ENCODE measurements around the gene SV2C.
A peak's percentile ranks its signal among the peaks of the same experiment; 100 is the strongest.
"Not testable (repeated sequence)": the region's sequence is repeated elsewhere in the genome, so short reads cannot be mapped to it uniquely, and the experiment has no call there.

The SV2C gene

DNA sequence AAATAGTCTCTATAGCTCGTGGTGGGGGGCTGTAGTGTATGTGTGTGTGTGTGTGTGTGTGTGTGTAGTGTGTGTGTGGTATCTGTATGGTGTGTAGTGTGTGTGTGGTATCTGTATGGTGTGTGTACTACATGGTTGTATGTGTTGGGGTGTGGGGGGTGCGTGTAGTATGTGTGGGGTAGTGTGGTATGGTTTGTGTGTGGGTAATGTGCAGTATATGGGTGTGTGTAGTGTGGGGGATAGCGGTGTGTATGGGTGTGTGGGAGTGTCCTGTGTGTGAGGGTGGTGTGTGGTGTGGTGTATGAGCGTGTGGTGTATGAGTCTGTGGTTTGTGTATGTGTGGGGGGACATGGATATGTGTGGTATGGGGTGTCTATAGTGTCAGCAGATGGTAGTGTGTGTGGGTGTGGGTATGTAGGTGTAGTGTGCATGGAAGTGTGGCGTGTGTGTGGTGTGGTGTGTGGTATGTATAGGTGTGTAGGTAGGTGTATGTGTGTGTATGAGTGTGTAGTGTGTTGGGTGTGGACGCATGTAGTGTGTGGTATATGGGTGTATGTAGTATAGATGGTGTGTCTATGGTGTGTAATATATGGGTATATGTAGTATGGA, 174.1 kb downstream of the SV2C start:
- no peak for DNase-seq

DNA sequence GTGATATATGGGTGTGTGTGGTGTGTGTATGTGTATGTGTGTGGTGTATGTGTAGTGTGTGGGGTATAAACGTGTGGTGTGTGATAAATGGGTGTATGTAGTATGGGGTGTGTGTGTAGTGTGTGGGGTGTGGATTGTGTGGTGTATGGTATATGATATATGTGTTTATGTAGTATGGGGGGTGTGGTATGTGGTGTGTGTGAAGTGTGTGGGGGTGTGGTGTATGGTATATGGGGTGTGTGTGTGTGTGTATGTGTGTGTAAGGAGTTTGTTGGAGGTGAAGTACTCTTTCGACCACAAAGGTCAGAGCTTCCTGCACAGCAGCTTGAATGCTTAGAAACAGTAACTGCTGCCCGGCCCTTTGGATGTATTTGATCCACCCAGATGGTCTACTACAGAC, 174.7 kb downstream of the SV2C start:
- DNase-seq, result no peak

DNA sequence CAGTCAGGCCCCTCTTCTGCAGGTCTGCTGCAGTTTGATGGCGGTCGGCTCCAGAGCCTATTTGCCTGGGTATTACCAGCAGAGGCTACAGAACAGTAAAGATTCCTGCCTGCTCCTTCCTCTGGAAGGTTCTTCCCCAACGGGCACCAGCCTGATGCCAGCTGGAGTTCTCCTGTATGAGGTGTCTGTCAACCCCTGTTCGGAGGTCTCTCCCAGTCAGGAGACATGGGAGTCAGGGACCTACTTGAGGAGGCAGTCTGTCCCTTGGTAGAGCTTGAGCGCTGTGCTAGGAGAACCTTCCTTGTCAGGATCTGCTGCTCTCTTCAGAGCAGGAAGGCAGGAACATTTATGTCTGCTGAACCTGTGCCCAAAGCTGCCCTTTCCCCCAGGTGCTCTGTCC, 181.5 kb downstream of the SV2C start:
- no peak for DNase-seq

DNA sequence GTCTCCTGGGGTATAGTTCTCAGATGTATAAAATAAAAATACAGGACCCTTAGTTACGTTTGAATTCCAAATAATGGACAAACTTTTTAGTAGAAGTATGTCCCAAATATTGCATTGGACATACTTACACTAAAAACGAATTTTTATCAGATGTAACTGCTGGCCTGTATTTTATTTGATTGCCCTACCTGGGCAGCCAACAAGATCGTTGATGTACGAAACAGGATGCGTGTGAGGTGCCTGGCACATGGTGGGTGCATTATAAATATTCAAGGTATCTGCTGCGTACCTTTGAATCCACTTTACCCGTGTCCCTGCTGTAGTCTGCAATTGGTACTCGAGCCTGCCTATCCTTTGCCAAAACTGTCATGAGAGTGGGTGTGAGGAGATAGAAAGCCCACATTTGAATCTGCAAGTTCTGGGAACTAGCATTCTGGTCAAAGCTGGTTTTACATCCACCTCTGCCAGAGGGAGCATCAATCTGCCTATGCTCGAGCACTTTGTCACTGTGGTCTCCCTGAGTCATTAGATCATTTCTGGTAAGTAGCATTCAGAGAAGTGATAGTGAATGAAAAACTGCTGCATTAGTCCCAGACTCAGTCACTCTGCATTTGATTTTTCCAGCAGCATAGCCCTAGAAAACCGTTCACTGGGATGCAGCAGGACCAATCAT, 186.2 kb downstream of the SV2C start:
- DNase-seq, result no peak

DNA sequence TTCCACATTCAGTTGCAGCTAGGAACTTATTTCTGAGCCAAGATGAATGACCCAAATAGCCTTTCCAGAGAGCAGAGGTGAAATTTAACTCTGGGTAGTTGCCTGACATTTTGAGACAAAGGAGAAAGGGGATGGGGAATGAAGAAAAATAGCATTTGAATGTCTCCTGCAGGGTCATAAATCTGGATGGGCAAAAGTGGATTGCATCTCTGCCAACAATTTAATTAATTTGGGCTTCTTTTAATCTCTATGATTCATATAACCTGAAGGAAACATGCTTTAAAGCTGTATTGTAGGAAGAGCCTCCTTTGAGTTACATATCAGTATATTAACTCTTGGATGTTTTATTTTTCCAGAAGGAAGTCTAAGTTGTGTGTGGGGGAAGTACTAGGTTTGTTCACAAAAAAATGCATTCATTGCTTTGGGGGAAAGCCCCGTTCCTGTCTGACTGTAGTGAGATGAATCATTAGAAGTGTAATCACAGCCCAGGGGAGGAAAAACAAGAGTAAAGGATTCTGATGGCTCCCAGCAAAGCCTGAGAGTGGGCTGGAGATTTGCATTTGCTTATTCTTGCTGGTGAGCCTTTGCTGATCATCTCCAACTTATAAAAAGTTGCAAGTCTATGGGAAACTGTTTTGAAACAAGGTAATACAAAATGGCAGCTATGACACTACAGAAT, 186.9 kb downstream of the SV2C start:
- DNase-seq, result no peak

DNA sequence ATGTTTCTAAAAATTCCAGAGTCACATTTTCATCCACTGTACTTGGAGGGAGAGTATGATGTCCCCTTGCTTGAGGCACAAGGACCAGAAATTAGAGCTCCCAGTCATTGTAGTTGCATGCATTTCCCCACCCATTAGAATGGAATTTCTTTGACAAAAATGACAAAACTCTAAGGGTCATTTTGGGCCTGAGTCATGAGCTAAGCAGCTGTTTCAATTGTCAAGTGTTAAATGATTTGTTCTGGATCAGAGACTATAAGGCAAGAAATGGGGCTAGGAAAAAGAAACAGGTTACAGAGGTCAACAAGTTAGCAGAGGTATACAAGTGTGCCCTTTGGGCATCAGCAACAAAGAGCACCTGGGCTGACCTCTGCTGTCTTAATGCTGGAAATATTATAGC, 188.7 kb downstream of the SV2C start:
- no peak for DNase-seq

DNA sequence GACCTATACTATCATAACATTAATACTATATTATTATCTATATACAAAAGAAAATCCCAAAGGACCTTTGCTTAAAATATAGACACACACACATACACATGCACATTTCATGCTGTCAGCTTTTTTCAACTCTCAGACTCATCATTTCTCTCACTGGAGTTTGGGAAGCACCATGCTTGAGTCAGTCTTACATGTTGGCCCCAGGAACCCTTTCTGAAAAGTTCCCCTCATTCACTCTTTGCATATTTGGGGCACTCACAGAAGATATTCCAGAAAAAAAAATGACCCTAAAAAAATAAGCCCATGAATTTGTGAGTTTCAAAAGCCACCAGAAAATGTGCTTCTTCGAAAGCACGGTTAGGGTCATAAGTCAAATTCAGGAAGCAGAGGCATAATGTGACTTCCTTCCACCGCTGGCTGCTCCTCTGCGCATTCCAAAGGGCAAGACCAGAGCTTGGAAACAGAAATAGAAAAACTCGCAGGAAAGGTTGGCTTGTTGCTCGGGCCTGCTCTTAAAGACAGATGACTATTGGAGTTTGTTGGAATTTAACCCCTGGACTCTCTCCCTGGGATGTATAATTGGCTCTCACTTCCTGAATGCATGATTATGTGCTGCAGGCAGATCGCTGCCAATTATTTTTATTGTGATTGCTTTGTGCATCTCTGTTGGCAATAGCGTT, 190.2 kb downstream of the SV2C start:
- DNase-seq, result no peak

DNA sequence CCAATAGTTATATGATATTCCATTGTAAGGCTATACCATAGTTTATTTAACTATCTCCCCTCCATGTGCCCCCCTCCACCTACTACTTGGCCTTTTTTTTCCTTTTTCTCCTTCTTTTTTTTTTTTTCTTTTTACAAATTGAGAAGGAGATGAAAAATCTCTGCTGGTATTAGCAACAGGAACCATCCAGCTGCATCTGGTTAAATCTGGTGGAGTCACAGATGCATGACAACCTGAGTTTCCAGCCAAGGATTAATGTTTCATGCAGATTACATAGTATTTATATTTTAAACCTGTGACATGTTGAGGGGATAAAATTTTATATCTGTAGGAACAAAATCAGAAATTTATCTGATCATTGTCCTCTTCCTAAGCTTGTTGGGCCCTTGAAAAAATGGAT, 191.4 kb downstream of the SV2C start:
- DNase-seq, result no peak

DNA sequence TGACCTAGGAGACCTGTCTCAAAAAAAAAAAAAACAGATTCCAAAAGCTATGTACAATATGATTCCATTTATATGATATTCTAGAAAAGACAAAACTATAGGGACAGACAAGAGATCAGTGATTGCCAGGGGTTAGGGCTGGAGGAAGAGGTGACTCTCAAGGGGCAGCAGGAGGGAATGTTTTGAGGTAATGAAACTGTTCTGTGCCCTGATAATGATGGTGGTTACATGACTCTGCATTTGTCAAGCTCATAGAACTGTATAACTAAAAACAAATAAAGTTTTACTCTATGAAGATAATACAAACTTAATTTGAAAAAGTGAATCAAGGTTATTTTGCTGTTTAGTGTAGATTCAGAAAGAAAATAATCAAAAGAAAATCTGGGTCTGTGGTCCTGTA, 194.6 kb downstream of the SV2C start:
- DNase-seq, result no peak

DNA sequence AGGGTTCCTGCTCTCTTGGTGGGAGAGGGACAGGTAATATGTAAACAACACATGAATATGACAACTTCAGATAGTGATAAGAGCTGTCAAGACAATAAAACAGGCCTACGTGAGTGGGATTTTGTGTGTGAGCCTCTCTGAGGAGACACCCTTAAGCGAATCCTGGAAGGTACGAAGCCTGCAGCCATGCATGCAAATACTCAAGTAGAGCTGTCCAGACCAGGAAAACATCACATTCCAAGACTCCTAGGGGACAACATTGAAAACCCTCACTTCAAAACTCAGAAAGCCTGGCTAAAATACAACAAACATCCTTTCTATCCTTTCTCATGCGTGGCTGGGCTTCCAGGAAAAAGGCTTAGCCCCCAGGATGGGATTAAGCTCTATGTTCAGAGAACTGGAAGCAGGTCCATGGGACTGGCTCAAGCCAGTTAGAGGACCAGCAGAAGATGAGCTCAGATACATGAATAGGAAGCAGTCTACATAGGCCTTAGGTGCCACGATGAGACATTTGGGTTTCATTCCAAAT, 195.1 kb downstream of the SV2C start:
- DNase-seq, result no peak

DNA sequence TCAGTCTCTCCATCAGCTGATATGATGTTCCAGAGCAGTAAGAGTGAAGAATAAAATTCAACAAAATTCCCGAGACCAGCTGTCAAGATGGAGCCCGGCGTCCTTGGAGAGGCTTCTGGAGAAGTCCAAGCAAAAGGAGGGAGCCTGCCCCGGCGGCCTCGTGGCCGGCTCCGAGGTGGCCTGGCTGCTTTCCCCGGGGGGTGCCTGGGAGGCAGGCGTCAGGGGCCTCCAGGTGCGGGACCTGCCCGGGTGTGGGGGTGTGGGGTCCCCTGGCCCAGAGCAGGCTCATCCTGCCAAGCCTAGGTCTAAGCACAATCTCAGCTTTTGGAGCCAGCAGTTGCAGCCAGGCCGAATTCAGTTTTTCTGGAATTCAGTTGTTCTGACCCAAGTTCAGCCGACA, 197.3 kb downstream of the SV2C start:
- no peak for DNase-seq

DNA sequence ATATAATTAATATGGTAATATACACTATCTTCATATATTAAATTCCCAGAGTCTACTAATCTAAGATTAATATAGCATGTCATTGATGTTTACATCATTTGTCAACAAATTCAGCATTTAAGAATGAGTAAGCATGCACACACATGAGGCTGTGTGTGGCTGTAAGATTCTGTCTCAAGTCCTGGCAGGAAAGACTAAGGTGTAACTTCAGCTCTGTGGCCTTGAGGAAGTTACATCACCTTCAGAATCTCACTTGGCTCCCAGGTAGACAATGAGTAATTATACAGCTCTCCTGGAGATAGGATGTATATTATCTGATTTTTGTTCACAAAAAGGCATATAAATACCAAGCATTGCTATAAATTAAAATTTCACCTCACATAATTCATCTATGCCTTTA, 200.5 kb downstream of the SV2C start:
- DNase-seq, result no peak

DNA sequence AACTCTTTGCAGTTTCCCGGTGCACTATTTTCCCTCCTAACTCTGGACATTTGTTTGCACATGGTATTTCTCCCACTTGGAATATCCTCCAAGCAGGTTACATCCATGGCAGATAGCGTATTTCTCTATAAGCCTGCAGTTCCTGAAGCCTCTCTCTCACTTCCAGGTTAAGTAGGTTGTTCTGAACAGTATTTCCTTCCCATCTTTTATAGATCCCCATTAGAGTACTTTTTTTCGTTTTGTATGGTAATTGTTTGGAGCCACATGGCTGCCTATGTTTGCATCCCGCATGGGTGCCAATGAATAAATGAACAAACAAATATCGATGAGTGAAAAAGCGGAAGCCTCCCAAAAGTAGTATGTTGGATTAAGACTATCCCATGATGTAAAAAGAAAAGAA, 206.5 kb downstream of the SV2C start:
- no peak for DNase-seq

DNA sequence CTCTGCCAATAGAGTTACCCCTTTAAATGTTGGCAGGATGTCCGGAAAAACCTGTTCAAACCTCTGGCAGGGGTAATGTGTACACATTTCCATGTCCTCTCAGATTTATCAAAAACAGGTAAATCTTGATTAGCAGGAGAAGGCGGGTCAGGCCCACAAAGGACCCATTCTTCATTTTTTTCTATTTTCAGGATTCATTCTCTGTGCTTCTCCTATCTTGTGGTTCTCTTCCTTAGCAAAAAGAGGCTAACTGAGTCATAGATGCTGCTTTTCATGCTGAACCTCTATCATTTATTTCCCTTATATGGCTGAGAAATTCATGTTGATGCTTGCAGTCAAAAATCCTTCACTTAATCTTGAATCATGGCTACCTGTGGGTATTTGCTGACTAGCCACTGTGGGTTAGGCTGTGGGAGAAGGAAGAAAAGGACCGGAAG, 207.2 kb downstream of the SV2C start:
- no peak for DNase-seq

DNA sequence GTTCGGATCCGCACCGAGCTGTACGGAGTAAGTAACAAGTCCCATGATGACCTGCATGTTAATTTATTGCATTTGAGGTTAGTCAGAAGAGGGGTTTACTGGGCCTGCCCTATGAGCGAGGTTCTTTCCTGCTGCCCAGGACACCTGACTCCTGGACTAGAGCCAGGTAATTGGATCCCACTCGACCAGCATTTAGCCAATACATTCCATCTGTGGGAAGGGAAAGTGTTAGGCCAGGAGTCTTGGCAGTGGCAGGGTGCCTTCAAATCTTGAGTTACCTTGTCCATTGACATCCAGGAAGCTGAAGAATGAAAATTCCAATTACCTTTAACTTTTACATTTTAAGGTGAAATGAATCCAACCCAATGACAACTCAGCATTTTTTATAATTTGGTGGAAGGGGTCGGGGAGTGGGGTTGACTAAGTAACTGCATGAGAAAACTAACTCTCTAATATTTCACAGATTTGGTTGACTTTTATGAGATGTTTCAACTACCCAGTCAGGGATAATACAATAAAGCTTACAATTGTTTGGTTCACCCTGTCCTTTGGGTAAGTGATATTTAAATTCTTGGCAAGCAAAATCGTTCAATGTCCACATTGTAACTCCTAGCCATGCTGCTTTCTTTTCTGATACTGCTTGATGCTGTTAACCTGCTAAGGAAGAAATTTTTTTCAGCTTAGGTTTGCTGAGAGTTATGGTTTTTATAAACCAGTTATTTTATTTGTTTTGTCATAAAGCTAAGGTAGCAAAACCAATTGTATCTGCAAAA, 208.3 kb downstream of the SV2C start:
- DNase-seq, result peak in 1 of 3 experiments; percentile 66

DNA sequence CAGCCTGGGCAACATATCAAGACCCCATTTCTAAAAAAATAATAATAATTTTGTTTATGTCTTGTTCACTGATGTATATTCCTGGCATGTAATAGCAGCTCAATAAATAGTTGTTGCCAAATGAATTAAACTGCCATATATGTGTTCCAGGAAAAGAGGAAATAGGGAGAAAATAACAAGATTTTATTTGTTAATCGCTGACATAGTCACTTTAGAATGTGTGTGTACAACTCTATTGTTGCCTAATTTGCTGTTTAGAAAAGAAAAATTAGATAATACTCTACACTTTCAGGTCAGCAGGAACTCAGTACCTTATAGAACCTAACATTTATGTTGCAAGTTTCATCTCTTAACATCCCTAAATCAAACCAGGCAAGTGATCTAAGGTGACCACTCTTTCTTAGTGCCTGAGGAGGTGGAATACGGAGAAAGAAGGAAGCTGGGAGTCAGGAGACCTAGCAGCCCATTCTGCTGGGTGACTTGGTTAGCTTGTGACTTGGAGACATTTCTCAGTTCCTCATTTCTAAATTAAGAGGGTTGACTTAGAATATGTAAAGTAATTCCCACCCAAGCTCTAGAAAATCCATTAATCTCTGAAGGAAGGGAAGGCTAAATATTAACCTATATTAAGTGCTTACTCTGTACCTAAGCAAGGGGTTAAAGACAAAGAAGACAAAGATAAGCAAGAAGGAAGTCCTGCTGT, 209.6 kb downstream of the SV2C start:
- no peak for DNase-seq

DNA sequence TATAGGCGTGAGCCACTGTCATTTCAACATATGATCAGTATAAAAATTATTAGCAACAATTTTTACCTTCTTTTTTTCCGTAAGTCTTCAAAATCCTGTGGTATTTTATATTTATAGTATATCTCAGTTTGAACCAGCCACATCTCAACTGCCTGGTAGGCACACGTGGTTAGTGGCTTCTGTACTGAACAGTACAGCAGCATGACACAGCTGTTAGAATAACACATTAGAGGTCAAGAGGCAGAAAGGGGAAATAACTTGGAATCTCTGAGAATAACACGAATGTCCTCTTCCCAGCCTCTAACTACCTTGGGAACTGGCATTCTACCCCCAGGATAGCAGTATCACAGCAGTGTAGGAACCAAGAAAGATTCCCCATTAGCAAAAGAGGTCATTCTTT, 211.4 kb downstream of the SV2C start:
- DNase-seq, result no peak

DNA sequence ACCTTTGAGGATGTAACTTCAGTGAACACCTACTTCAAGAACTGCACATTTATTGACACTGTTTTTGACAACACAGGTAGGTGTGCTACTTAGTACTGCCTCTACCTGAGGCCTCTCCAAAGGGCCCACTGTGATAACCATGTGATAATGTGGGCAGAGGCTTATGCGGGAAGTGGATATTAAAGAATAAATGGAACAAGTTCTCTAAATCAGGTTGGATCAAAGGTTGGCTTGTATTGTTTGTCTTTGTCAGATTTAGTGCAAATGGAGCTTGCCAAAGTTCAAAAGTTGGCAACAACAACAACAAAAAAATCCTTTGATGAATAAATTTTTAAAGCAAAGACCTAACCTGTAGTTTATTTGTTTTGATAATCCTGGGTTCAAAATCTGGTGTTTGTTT, 215.7 kb downstream of the SV2C start:
- no peak for DNase-seq

DNA sequence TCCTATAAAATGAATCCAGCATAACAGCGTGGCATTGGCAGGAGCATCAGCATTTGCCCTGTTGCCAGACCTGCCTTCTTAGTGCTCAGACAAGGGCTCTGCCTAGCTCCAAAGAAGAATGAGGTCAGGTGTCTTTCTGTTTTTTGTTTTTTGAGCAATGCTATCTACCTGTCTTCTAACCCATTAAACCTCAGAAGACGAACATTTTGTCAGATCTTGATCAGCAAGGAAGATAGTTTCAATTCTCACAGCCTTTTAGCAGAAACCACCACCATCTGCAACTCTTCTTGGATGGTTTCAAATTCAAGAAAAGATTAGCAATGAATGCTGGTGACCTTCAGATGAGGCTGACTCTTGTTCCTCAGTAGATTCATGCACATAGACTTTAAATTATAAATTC, 216.4 kb downstream of the SV2C start:
- DNase-seq, result no peak

DNA sequence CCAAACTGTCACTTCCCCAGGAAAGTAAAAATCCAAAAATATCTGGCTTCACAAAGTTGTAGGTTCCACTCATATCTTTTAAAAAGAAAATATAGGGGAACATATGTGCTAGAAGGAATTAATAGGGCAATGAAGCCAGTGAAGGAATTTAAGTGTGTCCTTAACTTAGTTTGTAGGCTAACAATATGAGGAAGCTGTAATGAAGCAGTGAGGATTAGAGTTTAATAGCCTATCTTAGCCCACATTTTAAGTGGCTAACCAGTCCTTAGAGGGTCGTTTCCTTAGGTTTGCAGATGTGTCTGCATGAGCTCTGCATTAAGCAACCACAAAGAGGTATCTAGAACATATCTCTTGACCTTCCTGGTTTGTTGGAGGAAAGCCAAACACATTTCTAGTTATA, 218.7 kb downstream of the SV2C start:
- DNase-seq, result not testable (repeated sequence)

DNA sequence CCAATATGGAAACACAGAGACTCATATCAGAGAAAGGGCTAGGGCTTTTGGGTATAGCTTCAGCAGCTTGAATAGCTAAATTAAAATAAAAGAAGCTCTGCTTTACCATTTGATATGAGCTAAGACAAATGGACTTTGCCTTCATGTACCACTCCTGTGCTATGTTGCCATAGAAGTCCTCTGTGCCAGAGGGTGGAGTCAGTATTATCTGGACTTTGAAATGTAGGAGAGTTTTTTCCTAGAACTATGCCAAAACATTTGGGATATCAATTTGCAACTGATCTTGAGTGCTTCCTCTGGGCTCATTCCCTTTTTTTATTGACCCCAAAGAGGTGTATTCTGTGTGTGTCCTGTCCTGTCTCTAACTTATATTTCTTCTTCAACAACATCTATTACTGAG, 219.5 kb downstream of the SV2C start:
- DNase-seq, result not testable (repeated sequence)

DNA sequence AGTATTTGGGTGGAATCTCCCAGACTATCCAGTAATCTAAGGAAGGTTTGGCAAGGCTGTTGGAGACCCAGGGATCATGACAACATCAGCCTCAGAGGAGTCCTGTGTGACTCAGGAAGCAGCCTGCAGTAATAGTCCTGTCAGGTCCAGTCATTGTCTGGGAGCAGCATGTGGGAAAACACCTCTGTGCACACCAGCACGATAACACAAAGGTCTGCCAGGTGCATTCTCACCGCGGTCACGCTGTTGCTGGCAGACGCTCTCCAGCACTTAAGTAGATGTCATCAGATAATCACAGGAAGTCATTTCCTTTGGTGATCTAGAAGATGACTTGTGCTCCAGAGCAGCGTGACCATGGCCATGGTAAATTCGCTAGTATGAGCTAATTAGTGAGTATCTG, 220.7 kb downstream of the SV2C start:
- DNase-seq, result peak in 2 of 3 experiments; percentile 24 to 71

Data from NCI-H1417 (cell line).